MM.1S (cell line): ENCODE results near the gene ATP8A1.

Experiments used
- CTCF ChIP-seq: fragments of 300-600 bp; sonication (generic); IDR thresholded peaks from 2 replicates; pipeline ENCODE4 v1.5.1; 2016; ENCODE audit warnings: antibody characterized with exemption, low read length, mixed read lengths
- EZH2 ChIP-seq: fragments of 300-600 bp; sonication (generic); optimal IDR thresholded peaks from 2 replicates; pipeline ENCODE3; 2017; ENCODE audit warnings: low read depth, mild to moderate bottlenecking, antibody characterized with exemption, low read length, mixed read lengths

- TF ChIP-seq CTCF (no peak), EZH2 (no peak)
Observed at GRCh38 chr4:42369489-42369888, 287.4 kb downstream of the ATP8A1 start.
